Neural crest cell (in vitro differentiated cells): Measurements from ENCODE around the gene PRKAG2. TPM values are rescaled to one million over a fixed set of nuclear protein-coding genes. Genes with fewer than 3 reads are reported as not detected.

Experiments used
- DNase-seq: peaks from one replicate; pipeline ENCODE4 v3.0.0; 2021; ENCODE audit warnings: low read depth, mixed read lengths, low spot score
- H3K27ac Mint-ChIP-seq: one replicate; pipeline ENCODE4 v1.8.0; 2021; ENCODE audit warnings: mild to moderate bottlenecking, mixed read lengths; ENCODE audit not compliant: unreplicated experiment
- H3K27me3 Mint-ChIP-seq: 2 replicates; pipeline ENCODE4 v1.8.0; 2021; ENCODE audit warnings: low read depth, mild to moderate bottlenecking, mixed read lengths
- H3K36me3 Mint-ChIP-seq: 2 replicates; pipeline ENCODE4 v1.8.0; 2021; ENCODE audit warnings: low read depth, mild to moderate bottlenecking, mixed read lengths
- H3K4me1 Mint-ChIP-seq: 2 replicates; pipeline ENCODE4 v1.8.0; 2021; ENCODE audit warnings: mixed read lengths
- H3K4me3 Mint-ChIP-seq: one replicate; pipeline ENCODE4 v1.8.0; 2021; ENCODE audit warnings: mild to moderate bottlenecking, mixed read lengths
- H3K9me3 Mint-ChIP-seq: 2 replicates; pipeline ENCODE4 v1.8.0; 2021; ENCODE audit warnings: mixed read lengths
- CTCF ChIP-seq: fragments of 200-600 bp; sonication (generic); conservative IDR thresholded peaks from 2 replicates; pipeline ENCODE4 v1.5.0; 2021; ENCODE audit warnings: antibody characterized with exemption, mild to moderate bottlenecking
- total RNA-seq: library from RNA; stranded (reverse); gene quantifications from 2 replicates; pipeline ENCODE4 v1.2.1, GENCODE V29; 2021

Gene PRKAG2
- total RNA-seq, 1 donor from 2014 or later = 12.5 TPM

- DNase-seq = no peak
- Mint-ChIP-seq H3K27me3 (peaks cover 4% of the 10 kb centered on the region), H3K9me3 (no peaks in the 10 kb centered on the region), H3K4me1 (peaks cover 10% of the 10 kb centered on the region), H3K4me3 (no peak overlapping the region), H3K36me3 (no peaks in the 10 kb centered on the region), H3K27ac (no peak overlapping the region)
- TF ChIP-seq CTCF = no peak
Measured at GRCh38 chr7:151821806-151822540, 54.9 kb downstream of the PRKAG2 start.

DNA sequence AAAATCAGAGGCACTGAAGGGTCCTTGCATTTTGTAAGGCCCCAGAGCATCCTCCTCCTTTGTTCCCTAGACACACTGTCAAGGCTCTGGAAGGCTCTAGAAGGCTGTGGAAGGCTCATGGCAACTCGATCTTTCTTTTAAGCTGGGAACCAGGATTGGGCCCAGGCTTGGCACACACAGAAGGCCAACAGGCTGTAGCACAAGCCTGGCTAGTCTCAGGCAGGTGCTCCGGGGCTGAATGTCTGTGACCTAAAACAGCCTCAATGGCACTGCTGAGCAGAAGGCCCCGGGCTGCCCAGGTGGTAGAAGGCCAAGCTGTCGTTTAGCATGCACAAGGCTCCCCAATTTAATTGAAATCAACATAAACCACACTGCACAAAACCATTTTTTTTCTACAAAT is 55.7 kb downstream of the PRKAG2 start:
- no peak for DNase-seq
- no peaks in the 10 kb centered on the region for H3K36me3 Mint-ChIP-seq
- H3K27ac Mint-ChIP-seq = no peak overlapping the region
- no peaks in the 10 kb centered on the region for H3K9me3 Mint-ChIP-seq
- no peak overlapping the region for H3K4me3 Mint-ChIP-seq
- no peak for TF ChIP-seq CTCF
- H3K4me1 Mint-ChIP-seq = peaks cover 10% of the 10 kb centered on the region
- peaks cover 9% of the 10 kb centered on the region for H3K27me3 Mint-ChIP-seq

DNA sequence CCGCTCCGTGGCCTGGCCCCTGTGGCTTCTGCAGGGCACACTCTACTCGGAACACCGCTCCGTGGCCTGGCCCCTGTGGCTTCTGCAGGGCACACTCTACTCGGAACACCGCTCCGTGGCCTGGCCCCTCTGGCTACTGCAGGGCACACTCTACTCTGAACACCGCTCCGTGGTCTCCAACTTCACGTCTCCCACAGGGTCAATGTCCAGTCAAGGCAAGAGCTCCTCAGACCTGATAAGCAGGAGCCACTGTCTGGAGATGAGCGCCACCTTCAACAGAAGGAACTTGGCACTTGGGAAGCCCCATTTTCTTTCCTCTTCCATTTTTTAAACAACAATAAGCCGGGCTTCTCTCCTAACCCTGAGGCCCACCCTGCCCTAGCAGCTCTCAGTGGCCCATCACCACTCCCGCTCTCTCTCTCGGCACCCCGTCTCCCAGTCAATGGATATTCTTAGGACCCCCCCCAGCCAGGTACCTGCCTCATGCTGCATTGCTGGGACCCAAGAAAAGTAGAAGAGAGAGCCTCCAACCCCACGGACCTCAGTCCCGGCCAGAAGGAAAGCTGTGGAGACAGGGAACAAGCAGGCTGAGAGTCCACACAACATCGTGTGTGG is 56.3 kb downstream of the PRKAG2 start:
- H3K27ac Mint-ChIP-seq = no peak overlapping the region
- no peaks in the 10 kb centered on the region for H3K9me3 Mint-ChIP-seq
- no peaks in the 10 kb centered on the region for H3K36me3 Mint-ChIP-seq
- peaks cover 11% of the 10 kb centered on the region for H3K27me3 Mint-ChIP-seq
- no peak for TF ChIP-seq CTCF
- no peak for DNase-seq
- no peak overlapping the region for H3K4me3 Mint-ChIP-seq
- peaks cover 10% of the 10 kb centered on the region for H3K4me1 Mint-ChIP-seq

- no peaks in the 10 kb centered on the region for H3K9me3 Mint-ChIP-seq
- no peak overlapping the region for H3K4me3 Mint-ChIP-seq
- H3K4me1 Mint-ChIP-seq = peaks cover 10% of the 10 kb centered on the region
- no peak for DNase-seq
- no peaks in the 10 kb centered on the region for H3K36me3 Mint-ChIP-seq
- H3K27me3 Mint-ChIP-seq = peaks cover 19% of the 10 kb centered on the region
- H3K27ac Mint-ChIP-seq = no peak overlapping the region
- no peak for TF ChIP-seq CTCF
Measured at GRCh38 chr7:151819866-151820265, 57.0 kb downstream of the PRKAG2 start.

DNA sequence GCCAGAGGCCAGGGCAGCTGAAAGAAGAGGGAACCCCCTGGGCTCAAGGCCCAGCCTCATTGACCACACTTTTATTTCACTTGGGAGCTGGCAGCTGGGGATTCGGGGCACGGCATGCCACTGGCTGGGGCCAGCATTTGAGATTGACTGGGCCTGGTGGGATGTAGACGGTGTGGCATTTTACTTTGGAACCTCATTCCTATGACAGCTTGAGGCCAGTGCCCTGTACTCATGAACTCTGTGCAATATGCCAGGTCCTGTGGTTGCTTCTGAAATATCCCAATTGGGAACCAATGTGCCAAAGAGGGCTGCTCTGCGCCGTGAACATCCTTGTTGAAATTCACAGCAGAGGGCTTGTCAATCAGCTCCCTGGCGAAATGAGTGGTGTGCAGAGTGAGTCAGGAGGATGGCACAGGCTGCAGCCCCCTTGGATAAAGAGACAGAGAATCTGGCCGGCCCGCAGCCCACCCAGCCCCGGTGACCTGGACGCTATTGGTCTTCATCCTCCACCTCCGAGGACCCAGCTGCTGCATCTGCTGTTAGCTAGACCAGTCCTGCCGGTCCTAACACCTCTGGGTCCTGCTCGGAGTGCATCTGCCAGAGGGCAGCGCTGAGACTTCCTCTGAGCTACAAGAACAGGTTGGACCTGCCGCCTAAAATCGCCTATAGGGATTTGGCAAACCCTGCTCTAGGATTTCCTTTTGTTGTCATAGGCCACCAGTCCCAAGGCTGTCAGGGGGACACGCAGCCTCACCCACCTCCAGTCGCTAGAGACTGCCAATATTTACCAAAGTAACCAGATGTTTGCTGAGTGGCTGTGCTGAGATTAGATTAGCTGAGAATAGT is 58.0 kb downstream of the PRKAG2 start:
- H3K36me3 Mint-ChIP-seq = no peaks in the 10 kb centered on the region
- no peak for DNase-seq
- H3K27ac Mint-ChIP-seq = no peak overlapping the region
- TF ChIP-seq CTCF = no peak
- H3K27me3 Mint-ChIP-seq = peaks cover 28% of the 10 kb centered on the region
- H3K4me3 Mint-ChIP-seq = no peak overlapping the region
- peaks cover 13% of the 10 kb centered on the region for H3K4me1 Mint-ChIP-seq
- no peaks in the 10 kb centered on the region for H3K9me3 Mint-ChIP-seq
